ENCODE data around the gene RPS6KA2. TPM values are rescaled to one million over a fixed set of nuclear protein-coding genes. Genes with fewer than 3 reads are reported as not detected.

Gene RPS6KA2
- total RNA-seq, 4 donors from 2014 or later = 11.8 to 66.0 (median 19.2) TPM

- no peaks in the 10 kb centered on the region for H3K36me3 ChIP-seq
- intact Hi-C loops (cut with DNase I) = loop anchor here (5.0 kb wide), 1 partner anchor 41 kb away; the partner anchor contains the start of gene SFT2D1
- H3K27me3 ChIP-seq = no peaks in the 10 kb centered on the region
- H3K27ac ChIP-seq = peak within 1 kb of the TSS; percentile 90 to 96 (median 92)
- 0 to 3% methylated on average over 11 to 14 of the region's 94 CpGs for WGBS, 2 donors
- no peaks in the 10 kb centered on the region for H3K9me3 ChIP-seq
- DNase-seq = peak; percentile 75
- H3K4me1 ChIP-seq = peaks cover 4 to 16% (median 10%) of the 10 kb centered on the region in 3 donors
- peak within 1 kb of the TSS; percentile 68 to 91 (median 80) for H3K4me3 ChIP-seq
- TF ChIP-seq POLR2A (IDR thresholded peaks at IDR 0.05) (peak in 3 of 4 donors; percentile 30 to 83 (median 71)), CTCF (IDR thresholded peaks at IDR 0.05) (no peak)
These were observed 243.9 kb downstream of the RPS6KA2 start, which contains the start of gene MPC1 for GRCh38 chr6:166382933-166383801. Gene MPC1, minus strand, starts transcription at chr6:166382940. Its CDS starts 64 bp downstream, at chr6:166382876.

GRCh38 chr6:166382500-166382932 is 244.5 kb downstream of the RPS6KA2 start:
- 0% methylated on average over 2 of the region's 46 CpGs; no CpG with 5 or more reads in 1 of the 2 donors for WGBS, 2 donors
- DNase-seq = no peak
- peak overlapping the region; percentile 68 to 91 (median 80) for H3K4me3 ChIP-seq
- peak overlapping the region; percentile 90 to 96 (median 92) for H3K27ac ChIP-seq
- intact Hi-C loops (cut with DNase I) = loop anchor here (5.0 kb wide), 1 partner anchor 40 kb away; the partner anchor contains the start of gene SFT2D1
- H3K9me3 ChIP-seq = no peaks in the 10 kb centered on the region
- peaks cover 4 to 16% (median 10%) of the 10 kb centered on the region in 3 donors for H3K4me1 ChIP-seq
- no peaks in the 10 kb centered on the region for H3K27me3 ChIP-seq
- TF ChIP-seq POLR2A (IDR thresholded peaks at IDR 0.05) (no peak), CTCF (IDR thresholded peaks at IDR 0.05) (no peak)
- H3K36me3 ChIP-seq = no peaks in the 10 kb centered on the region

- peak overlapping the region; percentile 90 to 96 (median 92) for H3K27ac ChIP-seq
- DNase-seq = no peak
- no peak for TF ChIP-seq POLR2A (IDR thresholded peaks at IDR 0.05)
- peak; percentile 74 to 92 (median 89) for TF ChIP-seq CTCF (IDR thresholded peaks at IDR 0.05)
- H3K4me1 ChIP-seq = peaks cover 4 to 16% (median 10%) of the 10 kb centered on the region in 3 donors
- no peaks in the 10 kb centered on the region for H3K27me3 ChIP-seq
- 1 to 3% methylated on average over 6 to 7 of the region's 49 CpGs for WGBS, 2 donors
- peak overlapping the region; percentile 68 to 91 (median 80) for H3K4me3 ChIP-seq
- intact Hi-C loops (cut with DNase I) = loop anchor here (5.0 kb wide), 1 partner anchor 40 kb away; the partner anchor contains the start of gene SFT2D1
- H3K36me3 ChIP-seq = no peaks in the 10 kb centered on the region
- no peaks in the 10 kb centered on the region for H3K9me3 ChIP-seq
These were observed 245.1 kb downstream of the RPS6KA2 start for GRCh38 chr6:166381733-166382499.

- Histone ChIP-seq H3K36me3 (no peaks in the 10 kb centered on the region), H3K4me3 (peak overlapping the region; percentile 68 to 91 (median 80)), H3K9me3 (no peaks in the 10 kb centered on the region), H3K27ac (peak overlapping the region; percentile 90 to 96 (median 92)), H3K4me1 (peaks cover 4 to 16% (median 10%) of the 10 kb centered on the region in 3 donors), H3K27me3 (no peaks in the 10 kb centered on the region)
- no peak for TF ChIP-seq CTCF (IDR thresholded peaks at IDR 0.05)
- no peak for TF ChIP-seq POLR2A (IDR thresholded peaks at IDR 0.05)
- intact Hi-C loops (cut with DNase I) = loop anchor here (5.0 kb wide), 1 partner anchor 39 kb away; the partner anchor contains the start of gene SFT2D1
- 17 to 22% methylated on average over 6 of the region's 6 CpGs for WGBS, 2 donors
- no peak for DNase-seq
These were observed 245.7 kb downstream of the RPS6KA2 start for GRCh38 chr6:166381381-166381732.
